DMS153 (cell line): ENCODE measurements around the gene FARS2.
A peak's percentile ranks its signal among the peaks of the same experiment; 100 is the strongest.
"Not testable (repeated sequence)": the region's sequence is repeated elsewhere in the genome, so short reads cannot be mapped to it uniquely, and the experiment has no call there.

Experiments used
- DNase-seq: peaks from one replicate; lab custom pipeline; 2025; lab: John Stamatoyannopoulos, UW

Gene FARS2

DNA sequence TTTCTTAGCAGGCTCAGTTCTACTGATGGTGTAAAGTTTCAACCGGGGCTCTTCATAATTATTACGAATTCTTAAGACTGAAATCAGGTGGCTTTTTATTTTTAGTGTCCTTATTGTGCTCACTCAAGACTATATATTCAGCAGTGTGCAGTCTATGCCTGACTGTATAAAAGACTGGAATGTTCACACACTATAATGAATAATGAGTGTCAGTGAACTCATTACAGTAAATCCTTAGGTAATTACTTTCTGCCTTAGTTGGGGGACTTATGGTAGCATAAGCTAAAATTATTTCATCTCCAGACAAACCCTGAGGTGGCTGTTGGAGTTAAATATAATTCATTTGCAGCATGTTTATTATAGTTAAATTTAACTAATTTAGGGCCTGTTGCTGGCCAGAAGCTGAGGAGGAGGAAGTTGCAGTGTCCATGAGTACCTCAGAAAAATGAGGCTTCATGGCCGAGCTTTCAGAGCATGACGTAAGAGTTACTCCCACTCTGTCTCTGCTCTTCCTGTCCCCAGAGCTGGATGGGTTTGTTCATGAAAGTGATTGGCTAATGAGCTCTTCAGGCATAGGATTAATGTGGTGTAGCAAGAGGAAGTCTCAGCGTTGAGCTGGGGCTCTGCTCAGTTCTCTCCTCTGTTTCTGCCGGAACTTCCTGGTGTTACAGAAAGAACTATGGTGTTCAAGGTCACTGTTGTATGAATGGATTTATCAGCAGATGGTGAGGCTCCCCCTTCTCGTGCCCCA lies 409.7 kb downstream of the FARS2 start:
- peak; percentile 83 for DNase-seq

DNA sequence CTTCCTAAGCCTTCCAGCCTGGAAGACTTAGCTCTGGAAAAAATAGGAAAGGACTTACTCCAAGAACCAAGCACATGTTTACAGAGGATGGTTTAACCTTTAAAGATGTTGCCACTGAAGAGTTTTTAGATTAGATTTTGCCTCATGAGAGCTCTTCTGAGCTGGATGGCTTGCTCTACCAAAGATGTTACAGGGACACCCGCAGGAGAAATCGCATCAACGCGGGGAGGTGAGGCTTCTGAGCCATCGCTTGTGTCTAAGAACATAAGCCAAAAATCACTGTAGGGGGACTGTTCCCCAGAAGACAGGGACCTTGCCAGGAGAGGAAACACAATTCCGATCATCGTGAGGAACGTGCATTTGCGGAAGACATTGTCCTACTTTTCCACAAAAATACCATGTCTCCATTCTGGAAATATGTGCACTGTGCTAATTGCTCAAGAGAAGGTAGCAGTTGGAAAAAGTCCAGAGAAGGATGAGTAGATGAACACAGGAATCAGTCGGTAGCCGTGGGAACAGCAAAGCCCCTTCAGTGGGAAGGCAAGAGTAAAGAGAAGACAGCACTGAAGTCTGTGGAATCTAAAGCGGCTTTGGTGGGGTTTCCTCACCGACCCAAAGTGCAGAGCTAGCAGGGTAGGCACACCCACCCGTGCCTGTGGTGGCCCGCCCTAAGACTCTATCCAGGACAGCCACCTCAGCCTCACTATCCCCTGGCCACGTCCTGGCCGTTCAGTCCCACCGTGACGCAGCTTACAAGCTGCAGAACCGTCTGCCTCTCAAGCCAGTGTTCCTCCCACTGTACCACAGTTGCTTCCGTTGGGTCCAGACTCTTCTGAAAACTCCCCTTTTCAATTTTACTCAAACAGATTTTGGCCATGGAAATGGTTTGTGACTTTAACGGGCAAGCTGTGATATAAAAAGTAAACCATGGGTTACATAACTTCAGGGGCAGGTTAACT lies 410.6 kb downstream of the FARS2 start:
- no peak for DNase-seq

DNA sequence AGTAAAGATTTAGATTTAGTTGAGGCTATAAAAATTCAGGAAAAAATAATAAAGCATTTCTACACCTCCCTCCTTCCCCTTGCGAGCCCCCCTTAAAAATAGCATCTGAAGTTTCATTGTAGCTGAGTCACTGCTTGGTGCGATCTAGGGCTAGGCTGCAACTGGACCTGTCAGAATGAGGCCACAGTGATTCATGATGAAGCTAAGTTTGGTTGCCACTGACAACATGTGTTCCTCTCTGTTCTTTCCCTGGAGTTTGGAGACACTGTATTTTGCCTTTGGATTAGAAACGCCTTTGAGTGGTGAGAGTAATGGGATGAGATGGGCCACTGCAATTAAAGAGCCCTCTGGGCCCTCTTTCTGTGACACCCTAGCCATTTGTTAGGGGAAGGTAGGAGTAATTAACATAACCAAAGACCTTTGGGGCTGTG lies 411.3 kb downstream of the FARS2 start:
- no peak for DNase-seq

DNA sequence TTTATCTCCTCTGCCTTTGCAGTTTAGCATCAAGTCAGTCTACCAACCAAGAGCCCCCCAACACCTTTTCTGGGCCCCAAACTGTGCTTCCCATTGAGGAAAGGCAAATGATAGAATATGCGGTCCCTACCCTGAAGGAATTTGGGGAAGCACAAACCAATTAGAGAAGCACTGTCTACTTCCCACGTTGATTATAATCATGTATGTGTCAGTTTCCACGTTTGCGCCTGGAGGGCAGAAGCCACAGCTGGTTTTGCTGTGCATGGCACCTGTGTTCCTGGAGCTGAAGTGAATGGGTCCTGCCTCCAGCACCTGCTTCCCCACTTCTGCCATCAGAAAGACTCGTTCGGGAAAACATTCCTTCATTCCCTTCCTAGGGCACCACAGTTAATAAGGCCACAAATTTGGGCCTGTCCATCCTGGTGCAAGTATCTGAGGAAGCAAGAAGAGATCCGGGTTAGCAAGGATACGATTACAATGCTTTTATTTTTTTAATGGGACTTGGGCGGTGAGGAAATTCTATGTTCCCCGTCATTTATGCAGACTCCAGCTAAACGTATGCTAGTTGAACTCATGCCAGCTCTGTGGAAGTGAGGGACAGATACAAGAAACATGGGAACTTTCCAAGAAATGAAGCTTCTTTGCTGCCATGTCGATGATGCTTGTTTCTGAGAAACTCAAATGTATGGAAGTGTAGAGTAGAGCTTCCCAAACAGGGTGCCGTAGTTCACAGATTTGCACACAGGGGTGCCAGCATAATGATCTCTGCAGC lies 411.9 kb downstream of the FARS2 start:
- DNase-seq: no peak

DNA sequence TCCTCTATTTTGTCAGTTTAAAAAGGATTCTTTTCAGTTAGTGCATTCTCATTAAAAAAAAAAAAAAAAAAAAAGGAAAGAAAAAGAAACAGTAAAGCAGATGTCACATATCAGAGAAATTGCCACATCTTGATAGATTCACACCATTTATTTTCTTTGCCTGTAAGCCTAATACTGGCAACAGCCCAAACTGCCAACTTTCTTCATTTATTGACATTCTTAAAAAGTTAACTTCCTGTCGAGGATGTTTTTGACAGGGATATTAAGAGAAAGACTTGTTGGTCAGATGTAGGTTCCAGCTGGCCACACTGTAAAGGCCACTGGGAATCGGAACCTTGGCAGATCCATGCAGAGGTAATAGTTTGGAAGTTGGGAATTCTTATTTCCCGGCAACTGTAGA lies 412.8 kb downstream of the FARS2 start:
- no peak for DNase-seq

DNA sequence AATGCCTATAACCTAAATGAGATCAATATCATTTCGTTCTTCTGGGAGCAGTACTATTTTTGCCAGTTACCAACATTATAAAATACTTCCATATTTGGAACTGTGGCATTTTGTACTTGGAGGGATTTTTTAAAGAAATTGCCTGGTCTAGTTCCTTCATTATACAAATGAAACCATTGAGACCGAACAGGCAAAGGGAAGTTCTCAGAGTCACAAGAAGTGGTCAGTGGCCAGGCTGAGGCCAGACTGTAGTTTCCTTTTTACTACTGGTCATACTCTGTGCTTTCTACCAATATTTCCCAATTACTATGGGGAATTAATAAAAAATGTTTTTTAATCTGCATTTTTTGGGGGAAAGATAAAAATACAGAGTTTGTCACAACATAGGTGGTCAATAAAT lies 413.4 kb downstream of the FARS2 start:
- DNase-seq: no peak

DNA sequence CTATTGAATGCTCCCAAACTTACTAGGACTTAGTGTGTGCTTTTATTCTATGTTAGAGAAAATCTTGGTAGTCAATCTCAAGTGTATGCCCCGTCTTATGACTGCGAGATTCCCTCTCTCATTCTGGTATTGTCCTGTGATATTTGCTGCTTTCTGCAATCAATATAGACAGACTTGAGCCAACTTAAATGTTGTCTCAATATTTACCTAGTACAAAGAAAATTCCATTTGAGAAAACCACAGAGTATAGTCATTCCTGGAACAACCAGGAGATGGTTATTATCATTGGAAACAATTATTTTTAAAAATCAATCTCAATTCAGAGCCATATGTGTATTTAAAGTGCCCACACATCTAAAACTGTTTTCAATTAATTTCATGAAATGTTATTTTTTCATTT lies 415.4 kb downstream of the FARS2 start:
- DNase-seq: no peak

DNA sequence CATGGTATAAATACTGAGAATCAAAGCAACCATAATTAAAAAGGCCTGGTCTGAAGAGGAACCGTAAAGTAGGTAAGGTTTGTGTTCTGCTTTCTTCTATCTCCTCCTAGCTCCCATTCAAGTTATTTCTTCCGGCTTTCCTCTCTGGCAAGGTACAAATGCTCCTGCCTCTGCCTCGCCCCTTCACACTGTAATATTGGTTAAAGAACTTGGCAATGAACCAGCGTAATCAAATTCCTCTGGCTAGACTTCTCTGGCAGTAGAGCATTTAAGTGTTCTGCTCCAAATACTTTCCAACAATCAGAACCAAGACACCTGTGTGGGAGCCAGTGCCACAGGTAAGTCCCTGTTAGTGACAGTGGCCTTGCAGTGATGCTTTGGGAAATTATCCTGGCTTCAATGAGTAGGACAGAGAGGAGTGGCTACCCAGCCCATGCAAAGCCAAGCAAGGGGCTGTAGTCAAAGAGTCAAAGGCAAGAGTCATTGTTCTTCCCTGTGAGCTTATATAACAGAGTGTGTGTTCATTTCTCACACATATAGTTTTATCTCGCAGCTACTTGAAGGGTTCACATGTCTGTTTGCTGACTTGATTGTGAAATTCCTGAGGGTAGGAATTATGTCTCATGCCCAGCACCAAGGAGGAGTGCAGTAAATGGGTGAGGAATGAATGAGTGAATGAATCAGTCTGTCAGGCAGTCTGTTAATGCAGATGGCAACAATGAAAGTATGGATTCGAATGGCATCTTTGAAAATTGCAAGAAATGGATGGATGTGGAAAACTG lies 416.1 kb downstream of the FARS2 start:
- no peak for DNase-seq

DNA sequence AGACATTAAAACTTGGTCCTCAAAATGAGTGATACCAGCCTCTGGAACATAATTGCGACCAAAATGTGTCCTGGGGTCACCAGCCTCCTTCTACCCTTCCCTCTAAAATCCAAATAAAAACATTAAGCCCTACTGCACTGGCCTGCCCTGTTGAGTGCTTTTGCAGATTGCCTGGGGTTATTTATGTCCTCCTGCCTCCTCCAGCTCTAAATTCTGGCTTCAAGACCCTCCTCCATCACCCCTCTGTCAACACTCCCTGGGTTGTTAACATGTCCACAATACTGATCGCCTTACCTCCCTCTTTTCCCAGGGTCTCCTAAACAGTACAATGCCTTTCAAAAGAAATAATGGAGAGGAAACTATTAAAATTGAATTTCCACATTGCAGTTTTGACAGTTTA lies 418.0 kb downstream of the FARS2 start:
- DNase-seq: no peak

DNA sequence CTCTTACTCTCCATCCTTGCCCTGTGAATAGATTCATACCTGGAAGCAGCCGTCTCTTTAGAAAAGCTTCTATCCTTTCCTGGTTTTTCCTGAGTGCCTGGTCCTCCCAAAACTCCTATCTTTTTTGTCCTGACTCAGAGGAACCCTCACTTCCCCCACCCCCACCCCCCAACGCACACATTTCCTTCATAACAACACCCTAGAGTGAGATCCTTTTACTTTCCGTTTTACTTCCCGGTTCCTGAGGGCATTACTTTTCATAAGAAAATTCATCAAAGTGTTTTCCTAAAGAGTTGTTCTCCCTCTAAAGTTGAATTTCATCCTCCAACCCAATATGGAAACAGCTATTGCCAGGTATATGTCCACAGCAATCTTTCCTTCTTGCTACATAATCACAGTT lies 418.4 kb downstream of the FARS2 start:
- no peak for DNase-seq

DNA sequence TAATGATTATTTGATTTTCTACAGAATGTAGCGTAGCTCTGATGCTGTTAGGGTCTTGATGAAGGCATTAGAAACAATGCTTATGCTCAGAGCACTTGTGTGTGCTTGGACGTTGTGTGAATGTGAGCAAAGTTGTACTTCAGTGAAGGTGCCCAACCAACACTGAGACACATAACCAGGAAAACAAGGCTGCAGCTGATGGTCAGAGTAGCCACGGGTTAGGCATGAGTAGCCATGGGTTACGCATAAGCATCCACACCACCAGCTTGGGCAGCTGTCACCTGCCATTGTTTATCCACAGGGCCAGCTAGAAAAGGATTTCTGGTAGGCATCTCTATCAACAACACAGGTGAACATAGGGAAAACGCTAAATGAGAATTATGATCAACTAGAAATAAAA lies 418.8 kb downstream of the FARS2 start:
- peak; percentile 30 for DNase-seq

DNA sequence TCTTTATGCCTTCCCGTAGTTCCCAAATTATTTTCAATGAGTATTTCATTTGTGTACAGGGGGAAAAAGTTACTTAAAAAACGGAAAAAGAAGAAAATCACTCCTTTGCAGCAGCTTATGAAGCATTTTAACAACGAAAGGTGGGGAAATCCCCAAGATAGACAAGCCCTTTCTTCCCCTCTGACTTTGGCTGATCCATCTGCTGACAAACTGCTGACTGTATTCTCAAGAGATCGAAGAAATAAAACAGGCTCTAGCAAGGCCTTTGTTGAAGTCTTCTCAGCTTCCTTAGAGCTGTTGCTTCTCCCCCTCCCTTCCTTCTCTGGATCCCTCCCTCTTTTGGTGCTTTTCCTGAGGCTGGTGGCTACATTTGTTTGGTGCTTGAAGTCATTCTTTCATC lies 420.2 kb downstream of the FARS2 start:
- DNase-seq: no peak

DNA sequence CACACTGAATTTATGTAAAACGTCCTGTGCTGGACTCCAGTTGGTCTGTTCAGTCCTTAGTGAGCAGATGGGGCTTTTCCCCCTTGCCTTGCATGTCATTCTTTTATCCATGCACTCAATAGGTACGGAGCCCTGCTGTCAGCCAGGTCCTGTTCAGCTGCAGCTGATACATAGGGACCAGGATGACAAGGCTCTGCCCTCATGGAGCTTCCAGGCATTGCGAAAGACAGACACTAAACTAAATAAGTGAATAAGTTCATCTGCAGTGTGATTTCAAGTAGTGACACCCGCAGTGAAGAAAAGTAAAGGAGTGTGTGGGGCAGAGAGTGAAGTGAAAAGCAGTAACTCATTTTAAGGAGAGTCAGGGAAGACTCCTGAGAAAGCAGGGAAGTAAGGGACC lies 421.2 kb downstream of the FARS2 start:
- DNase-seq: no peak

DNA sequence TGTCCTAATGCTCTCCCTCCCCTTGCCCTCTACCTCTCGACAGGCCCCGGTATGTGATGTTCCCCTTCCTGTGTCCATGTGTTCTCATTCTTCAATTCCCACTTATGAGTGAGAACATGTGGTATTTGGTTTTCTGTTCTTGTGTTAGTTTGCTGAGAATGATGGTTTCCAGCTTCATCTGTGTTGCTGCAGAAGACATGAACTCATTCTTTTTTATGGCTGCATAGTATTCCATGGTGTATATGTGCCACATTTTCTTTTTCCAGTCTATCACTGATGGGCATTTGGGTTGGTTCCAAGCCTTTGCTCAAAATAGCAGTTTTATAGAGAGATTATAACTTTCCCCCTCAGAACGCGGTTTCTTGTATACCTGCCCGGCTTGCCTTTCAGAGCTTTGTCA lies 422.4 kb downstream of the FARS2 start:
- DNase-seq: not testable (repeated sequence)

DNA sequence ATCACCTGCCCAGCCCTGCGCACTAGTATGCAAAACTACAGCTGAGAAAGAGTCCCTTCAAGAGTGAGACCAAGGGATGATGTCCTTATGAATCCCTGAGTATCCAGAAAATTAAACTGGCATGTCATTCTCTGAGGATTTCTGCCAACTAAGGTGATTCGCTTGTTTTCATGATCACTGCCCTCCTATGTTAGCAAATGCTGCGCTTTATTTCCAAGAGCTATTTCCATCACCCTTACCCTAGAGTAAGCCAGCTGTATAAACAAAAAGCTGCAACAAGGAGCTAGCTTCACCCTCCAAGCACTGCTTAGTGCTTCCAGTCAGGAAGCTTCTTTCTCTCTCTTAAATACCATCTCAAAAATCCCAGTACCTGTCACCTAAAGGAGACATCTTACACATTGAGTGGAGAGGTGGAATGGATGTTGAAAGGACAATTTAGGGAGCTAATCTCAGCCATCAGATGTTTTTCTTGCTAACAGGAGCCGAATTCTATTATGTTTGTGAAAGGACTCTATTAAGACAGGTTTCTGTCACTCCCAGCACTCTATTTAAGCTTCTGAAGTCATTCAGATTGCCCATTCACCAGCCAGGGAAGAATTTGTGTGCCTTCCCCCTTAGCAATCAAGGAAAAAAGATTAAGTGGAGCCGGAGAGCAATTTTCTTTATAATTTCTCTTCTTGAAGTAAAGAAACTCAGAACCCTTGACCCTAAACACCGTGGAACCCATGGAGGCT lies 423.2 kb downstream of the FARS2 start:
- DNase-seq: no peak

DNA sequence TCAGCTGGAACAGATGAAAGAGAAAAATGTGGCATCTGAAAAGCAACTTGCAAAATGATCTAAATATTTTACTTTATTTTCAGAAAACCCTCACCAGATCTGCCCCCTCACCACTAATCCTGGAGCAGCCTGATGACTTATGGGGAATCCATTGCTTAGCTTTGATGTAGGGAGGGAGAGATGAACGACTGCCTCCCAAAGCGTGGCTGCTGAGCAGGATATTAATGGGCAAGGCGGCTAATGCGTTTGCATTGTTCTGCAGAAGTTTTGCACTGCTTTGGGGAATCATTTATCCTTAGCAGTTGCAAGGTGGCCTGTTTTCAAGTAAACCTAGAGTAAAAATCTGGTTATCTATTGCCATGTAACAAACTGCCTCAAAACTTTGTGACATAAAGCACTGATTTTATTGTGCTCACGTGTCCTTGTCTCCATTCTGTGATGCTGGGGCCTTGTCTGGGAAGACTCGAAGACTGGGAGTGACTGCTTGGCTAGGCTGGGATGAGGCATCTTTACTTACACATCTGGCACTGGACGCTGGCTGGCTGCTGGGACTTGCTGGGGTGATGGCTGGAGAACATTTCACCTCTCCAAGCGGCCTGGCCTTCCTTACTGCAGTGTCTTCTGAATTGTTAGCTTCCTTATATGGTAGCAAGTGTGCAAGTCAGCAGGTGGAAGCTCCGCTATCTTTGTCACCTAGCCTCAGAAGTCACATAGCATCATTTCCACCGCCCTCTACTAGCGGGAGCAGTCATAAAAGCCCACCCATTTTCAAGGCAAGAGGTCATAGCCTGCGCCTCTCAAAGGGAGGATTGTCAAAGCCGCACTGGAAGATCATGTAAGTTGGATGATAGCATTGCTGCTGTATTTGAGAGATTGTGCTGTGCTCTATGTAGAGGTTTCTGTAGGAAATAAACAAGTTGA lies 432.2 kb downstream of the FARS2 start:
- no peak for DNase-seq

DNA sequence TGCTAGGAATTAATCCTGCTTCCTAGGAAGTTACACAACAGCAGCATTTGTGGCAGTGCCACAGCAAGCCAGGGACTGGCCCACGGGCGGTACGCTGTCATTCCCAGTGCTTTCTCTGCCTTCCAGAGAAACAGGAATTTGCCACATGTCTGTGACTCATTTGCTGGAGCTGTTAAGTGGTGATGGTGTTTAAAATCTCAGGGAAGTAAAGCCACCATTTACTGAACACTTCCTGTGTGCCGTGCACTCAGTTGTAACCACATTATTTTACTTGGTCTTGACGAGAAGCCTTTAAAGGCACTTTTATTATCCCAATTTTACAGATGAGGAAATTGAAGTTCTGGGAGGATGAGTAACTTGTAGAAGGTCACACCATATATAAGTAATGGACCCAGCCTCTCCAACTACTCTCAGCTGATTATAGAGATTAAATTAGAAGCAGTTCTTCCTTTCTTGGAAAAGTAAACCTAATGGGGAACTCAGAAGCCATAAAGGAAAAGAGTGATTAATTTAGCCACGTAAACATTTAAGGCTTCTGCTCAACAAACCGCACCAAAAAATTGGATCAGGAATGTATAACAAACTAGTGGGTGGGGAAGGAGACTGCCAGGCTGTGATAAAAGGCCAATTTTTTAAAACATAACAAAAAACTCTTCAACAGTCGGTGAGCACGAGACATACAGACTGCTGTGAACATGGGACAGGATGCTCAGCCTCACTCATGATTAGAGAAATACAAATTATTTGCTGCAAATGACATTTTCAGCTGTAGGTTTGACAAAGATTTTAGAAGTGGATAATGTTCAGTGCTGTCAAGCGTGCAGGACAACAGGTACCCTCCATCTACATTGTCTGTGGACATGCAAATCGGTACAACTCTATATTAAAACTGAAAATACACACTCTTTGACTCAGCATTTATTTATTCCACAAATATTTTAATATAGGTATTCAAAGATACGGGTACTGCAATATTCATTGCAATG lies 434.2 kb downstream of the FARS2 start:
- DNase-seq: no peak

DNA sequence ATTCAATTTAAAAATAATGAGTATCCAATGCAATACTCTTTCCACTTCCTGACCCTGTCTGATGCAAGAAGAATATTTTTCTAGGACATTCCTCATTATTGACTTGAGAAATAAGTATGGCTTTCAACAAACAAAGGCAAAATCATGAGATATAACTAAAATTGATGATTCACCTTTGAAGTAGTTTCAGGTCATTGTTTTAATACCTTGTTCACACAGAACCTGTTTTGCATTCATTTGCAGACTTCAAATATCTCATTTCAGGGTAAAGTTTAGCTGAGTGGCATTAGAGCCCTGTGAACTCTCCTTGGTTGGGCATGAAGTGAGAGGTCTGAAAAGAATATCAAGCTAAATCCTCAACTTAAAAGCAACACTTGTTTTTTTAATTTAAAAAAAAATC lies 436.2 kb downstream of the FARS2 start:
- DNase-seq: no peak

DNA sequence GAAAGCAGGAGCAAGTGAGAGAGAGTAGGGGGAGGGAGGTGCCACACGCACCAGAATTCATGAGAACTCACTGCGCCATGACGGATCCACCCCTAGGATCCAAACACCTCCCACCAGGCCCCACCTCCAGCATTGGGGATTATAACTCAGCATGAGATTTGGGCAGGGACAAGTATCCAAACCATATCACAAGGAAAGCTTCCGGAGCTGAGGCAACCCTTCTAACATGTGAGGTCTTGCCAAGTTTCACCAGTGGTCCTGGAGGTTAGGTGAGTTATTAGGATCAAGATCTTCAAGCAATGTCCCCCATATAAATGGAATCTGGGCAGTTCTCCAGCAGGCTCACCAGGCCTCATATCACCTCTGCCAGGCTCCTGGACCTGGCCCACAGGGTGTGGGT lies 437.0 kb downstream of the FARS2 start:
- DNase-seq: no peak
